GM19455 (cell line): ENCODE data around the gene NOTCH2.

Experiments used
- ATAC-seq: cut with Tn5 transposase; IDR thresholded peaks from one replicate; pipeline ENCODE4 v1.9.1; 2021; ENCODE audit not compliant: unreplicated experiment

Gene NOTCH2

GRCh38 chr1:119948342-119949214, 120.9 kb downstream of the NOTCH2 start:
- no peak for ATAC-seq

GRCh38 chr1:119947468-119947867, 122.0 kb downstream of the NOTCH2 start:
- ATAC-seq: no peak

DNA sequence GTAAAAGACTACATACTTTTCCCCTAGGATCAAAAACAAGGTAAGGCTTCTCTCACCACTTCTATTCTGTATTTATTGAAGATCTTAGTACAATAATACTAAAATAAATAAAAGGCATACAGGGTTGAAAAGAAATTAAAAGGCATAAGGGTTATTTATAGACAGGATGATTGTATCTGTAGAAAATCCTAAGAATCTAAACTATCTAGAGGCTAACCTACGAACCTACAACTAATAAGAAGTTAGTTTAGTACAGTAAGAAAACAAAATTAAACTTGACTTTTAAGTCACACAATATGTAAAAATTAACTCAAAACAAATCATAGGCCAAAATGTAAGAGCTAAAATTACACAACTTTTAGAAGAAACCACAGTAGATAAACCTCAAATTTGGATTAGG, 122.7 kb downstream of the NOTCH2 start:
- no peak for ATAC-seq

DNA sequence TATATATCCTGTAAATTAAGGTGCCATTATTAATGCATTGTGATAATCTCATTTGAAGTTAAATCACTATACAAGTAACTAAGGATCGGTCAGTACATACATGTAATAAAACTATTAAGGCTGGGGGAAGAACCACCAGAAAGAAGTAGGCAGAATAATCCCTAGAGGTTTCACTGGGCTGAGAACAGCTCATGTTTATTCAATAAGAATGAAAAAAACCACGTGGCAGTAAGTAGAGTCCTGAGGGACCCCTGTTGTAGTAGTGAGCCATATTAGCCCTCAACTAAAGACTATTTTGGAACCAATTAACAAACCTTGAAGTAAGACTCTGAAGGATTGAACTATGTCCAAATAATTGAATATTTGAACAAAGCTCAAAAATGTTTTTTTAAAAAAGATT, 126.2 kb downstream of the NOTCH2 start:
- ATAC-seq: no peak

GRCh38 chr1:119941392-119941791, 128.1 kb downstream of the NOTCH2 start:
- ATAC-seq: no peak

DNA sequence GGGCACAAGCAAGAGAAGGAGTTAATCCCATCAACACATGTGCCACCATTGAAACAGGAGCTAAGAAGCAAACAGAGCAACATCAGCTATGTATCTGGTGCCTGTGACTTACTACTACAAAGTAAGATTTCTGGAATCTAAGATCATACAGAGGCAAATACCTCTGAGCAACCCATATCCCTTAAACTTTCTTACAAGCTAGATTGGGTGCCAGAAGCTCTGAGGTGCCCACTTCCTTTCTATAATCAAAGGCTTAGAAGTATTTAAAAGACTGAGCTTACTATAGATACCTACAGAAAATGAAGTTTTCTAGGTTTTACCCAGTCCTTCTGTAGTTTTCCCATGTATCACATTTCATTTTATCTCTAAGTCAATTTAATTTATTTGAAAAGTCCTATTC, 128.8 kb downstream of the NOTCH2 start:
- no peak for ATAC-seq

DNA sequence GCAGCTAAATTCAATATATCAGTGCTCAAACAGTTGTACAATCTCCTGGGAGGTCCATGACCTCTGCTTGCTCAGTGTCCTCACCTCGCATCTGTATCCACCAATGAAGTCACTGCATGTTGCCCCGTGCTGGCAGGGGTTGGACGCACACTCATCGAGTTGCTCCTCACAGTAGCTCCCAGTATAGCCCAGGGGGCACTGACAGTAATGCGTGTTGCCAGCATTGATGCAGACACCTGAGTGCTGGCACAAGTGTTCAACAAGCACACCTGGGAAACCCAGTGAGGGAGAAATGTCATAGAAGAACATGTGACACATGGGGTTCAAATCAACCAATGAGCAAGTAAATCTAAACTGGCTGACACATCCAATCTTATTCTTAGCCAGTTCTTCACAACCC, 132.3 kb downstream of the NOTCH2 start:
- ATAC-seq: no peak

GRCh38 chr1:119935915-119936314, 133.5 kb downstream of the NOTCH2 start:
- ATAC-seq: no peak

DNA sequence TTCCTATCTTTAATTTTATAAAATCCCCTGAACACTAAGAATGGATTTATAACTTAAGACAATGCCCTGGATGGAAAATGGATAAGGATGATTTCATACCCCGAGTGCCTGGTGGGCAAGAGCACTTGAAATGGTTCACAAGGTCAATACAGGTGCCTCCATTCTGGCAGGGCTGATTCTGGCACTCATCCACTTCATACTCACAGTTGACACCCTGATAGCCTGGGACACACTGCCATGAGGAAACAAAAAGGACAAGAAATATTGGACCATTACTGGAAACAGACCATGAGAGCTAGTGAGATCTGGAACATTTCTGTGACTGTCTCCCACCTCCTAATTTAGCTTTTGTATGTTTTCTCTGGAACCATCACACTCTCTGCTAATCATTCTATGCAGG, 134.1 kb downstream of the NOTCH2 start:
- ATAC-seq: no peak

GRCh38 chr1:119933397-119933796, 136.1 kb downstream of the NOTCH2 start:
- ATAC-seq: no peak

DNA sequence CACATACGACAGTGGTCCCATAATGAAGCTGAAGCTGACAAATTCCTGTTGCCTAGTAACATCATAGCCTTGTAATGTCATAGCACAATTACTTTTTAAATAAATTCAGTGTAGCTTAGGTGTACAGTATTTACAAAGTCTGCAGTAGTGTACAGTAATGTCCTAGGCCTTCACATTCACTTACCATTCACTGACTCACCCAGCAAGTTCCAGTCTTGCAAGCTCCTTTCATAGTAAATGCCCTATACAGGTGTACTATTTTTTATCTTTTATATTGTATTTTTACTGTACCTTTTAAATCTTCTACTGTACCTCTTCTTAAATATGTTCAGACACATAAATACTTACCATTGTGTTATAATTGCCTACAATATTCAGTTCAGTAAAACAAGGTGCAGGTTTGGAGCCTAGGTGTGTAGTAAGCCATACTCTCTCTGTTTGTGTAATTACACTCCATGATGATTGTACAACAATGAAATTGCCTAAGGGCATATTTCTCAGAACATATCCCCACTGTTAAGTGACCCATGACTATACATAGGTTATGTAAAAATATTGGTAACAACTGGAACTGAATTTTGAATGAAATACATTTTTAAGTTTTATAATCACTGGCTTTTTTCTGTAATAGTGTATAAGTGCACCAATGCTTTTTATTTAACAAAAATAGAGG, 139.7 kb downstream of the NOTCH2 start:
- no peak for ATAC-seq

GRCh38 chr1:119926553-119926952, 142.9 kb downstream of the NOTCH2 start:
- no peak for ATAC-seq

GRCh38 chr1:119924948-119925898, 144.2 kb downstream of the NOTCH2 start:
- no peak for ATAC-seq

- ATAC-seq: no peak
These were observed 149.1 kb downstream of the NOTCH2 start for GRCh38 chr1:119920104-119920968.

DNA sequence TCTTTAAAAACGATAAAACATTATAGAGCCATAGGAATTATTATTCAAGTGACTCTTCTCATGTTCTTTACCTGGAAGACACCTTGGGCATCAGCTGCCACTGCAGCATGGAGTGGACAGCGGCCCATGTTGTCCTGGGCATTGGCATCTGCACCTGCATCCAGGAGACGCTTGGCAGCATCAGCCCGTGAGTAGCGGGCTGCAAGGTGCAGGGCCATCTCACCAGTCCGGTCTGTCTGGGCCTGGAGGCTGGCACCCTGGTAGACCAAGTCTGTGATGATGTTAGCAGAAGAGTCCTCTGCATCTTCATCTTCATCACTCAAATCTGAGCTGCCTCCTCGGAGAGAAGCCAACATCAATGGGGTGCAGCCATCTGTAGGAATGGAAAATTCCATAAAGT, 150.2 kb downstream of the NOTCH2 start:
- no peak for ATAC-seq

GRCh38 chr1:119918301-119918700, 151.2 kb downstream of the NOTCH2 start:
- no peak for ATAC-seq

DNA sequence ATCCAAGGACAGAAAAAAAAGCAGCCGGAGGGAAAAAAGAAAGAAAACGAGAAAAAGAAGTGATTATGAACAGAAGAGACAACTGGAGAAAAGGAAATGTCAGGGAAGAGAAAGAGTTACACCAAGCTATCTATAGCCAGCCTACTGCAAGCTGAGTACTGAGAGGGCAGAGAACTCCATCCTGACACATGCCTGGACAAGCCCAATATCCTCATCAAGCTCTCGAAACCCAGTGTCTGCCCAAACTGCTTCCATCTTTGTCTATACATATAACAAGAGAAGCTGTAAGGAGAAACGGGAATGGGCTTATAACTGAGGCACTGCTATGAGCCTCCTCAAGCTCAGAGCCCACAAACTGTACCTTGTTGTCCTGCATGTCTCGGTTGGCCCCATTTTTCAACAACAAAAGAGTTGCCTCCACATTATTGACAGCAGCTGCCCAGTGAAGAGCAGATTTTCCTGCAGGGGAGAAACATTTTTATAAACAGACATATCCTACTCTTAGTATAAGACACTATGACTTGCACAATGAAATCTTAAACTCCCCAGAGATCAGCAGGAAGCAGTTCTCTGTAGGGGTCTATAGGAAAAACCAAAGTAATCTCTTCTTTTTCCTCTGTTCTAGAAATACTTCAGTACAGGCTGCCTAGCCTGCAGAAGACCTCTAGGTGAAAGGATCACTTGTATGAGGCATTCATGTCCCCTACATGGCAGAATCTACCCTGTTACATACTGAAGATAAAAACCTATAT, 152.0 kb downstream of the NOTCH2 start:
- ATAC-seq: no peak

DNA sequence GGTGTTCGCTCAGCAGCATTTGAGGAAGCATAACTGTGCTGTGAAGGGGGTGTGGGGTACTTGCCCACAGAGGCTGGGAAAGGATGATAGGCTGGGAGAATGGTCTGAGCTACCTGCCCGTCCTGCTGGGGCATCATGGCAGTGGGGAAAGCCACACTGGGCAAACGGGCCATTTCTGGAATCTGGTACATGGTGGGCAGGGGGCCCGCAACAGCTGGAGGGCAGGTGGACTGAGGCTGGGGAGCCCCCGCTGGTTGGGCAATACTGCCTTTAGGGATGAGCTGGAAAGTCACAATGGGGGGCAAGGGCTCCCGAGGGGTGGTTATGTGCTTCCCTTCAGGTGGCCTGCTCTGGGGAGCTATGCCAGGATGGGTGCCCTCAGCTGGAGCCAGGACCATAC, 153.9 kb downstream of the NOTCH2 start:
- ATAC-seq: no peak

GRCh38 chr1:119914071-119914470, 155.4 kb downstream of the NOTCH2 start:
- no peak for ATAC-seq

GRCh38 chr1:119912963-119913362, 156.5 kb downstream of the NOTCH2 start:
- ATAC-seq: no peak
